H9 (cell line): ENCODE measurements around the gene MASP2. TPM values are rescaled to one million over a fixed set of nuclear protein-coding genes. Genes with fewer than 3 reads are reported as not detected.
A peak's percentile ranks its signal among the peaks of the same experiment; 100 is the strongest.

Source experiments
- DNase-seq: peaks from one replicate; pipeline ENCODE4 v3.0.0-alpha.2; 2017
- H2AFZ ChIP-seq: one replicate; pipeline ENCODE4 v1.6.1; 2013; ENCODE audit warnings: mild to moderate bottlenecking, low read length, control low read depth, moderate library complexity
- H2AK5ac ChIP-seq: 2 replicates; pipeline ENCODE4 v1.6.1; 2013; ENCODE audit warnings: low read length, control low read depth, mixed read lengths; ENCODE audit not compliant: insufficient read length
- H2BK120ac ChIP-seq: one replicate; pipeline ENCODE4 v1.6.1; 2013; ENCODE audit warnings: low read depth, mild to moderate bottlenecking, low read length, control low read depth, inconsistent platforms; ENCODE audit not compliant: poor library complexity, severe bottlenecking
- H2BK12ac ChIP-seq: 2 replicates; pipeline ENCODE4 v1.6.1; 2013; ENCODE audit warnings: low read length, control low read depth, mixed read lengths, low read depth; ENCODE audit not compliant: insufficient read length
- H2BK15ac ChIP-seq: 2 replicates; pipeline ENCODE4 v1.6.1; 2013; ENCODE audit warnings: low read depth, low read length, control low read depth
- H2BK20ac ChIP-seq: one replicate; pipeline ENCODE4 v1.6.1; 2013; ENCODE audit warnings: low read depth, mild to moderate bottlenecking, low read length, control low read depth, inconsistent platforms; ENCODE audit not compliant: poor library complexity, severe bottlenecking
- H2BK5ac ChIP-seq: 2 replicates; pipeline ENCODE4 v1.6.1; 2013; ENCODE audit warnings: low read length, control low read depth, mixed read lengths; ENCODE audit not compliant: insufficient read length
- H3K14ac ChIP-seq: 2 replicates; pipeline ENCODE4 v1.6.1; 2013; ENCODE audit warnings: low read length, control low read depth; ENCODE audit not compliant: insufficient read depth
- H3K18ac ChIP-seq: 2 replicates; pipeline ENCODE4 v1.6.1; 2013; ENCODE audit warnings: low read depth, mild to moderate bottlenecking, mixed read lengths, low read length, control low read depth; ENCODE audit not compliant: insufficient read length
- H3K23ac ChIP-seq: 2 replicates; pipeline ENCODE4 v1.6.1; 2013; ENCODE audit warnings: low read length, control low read depth, mixed read lengths, low read depth; ENCODE audit not compliant: insufficient read length
- H3K23me2 ChIP-seq: 2 replicates; pipeline ENCODE4 v1.6.1; 2013; ENCODE audit warnings: low read depth, mild to moderate bottlenecking, mixed read lengths, low read length, control low read depth; ENCODE audit not compliant: insufficient read length, poor library complexity, severe bottlenecking
- H3K27ac ChIP-seq: 2 replicates; pipeline ENCODE4 v1.5.1; 2013; ENCODE audit warnings: low read length, control low read depth, mixed read lengths, low read depth; ENCODE audit not compliant: insufficient read length
- H3K27me3 ChIP-seq: 2 replicates; pipeline ENCODE4 v1.6.1; 2013; ENCODE audit warnings: low read length, control low read depth, inconsistent platforms; ENCODE audit not compliant: insufficient read depth
- H3K4ac ChIP-seq: 2 replicates; pipeline ENCODE4 v1.6.1; 2013; ENCODE audit warnings: low read depth, mild to moderate bottlenecking, control low read depth, inconsistent platforms, low read length, moderate library complexity
- H3K4me1 ChIP-seq: 2 replicates; pipeline ENCODE4 v1.6.1; 2013; ENCODE audit warnings: low read length, control low read depth, inconsistent platforms; ENCODE audit not compliant: insufficient read depth
- H3K4me2 ChIP-seq: 2 replicates; pipeline ENCODE4 v1.6.1; 2013; ENCODE audit warnings: low read length, control low read depth, mixed read lengths; ENCODE audit not compliant: insufficient read length, insufficient read depth
- H3K56ac ChIP-seq: 2 replicates; pipeline ENCODE4 v1.6.1; 2013; ENCODE audit warnings: low read depth, mild to moderate bottlenecking, mixed read lengths, low read length, control low read depth; ENCODE audit not compliant: insufficient read length
- H3K79me1 ChIP-seq: 2 replicates; pipeline ENCODE4 v1.6.1; 2013; ENCODE audit warnings: low read depth, mild to moderate bottlenecking, moderate library complexity, low read length, control low read depth, inconsistent platforms; ENCODE audit not compliant: insufficient read depth, poor library complexity, severe bottlenecking
- H3K79me2 ChIP-seq: 2 replicates; pipeline ENCODE4 v1.6.1; 2013; ENCODE audit warnings: low read length, control low read depth, inconsistent platforms; ENCODE audit not compliant: insufficient read depth
- H3K9ac ChIP-seq: 2 replicates; pipeline ENCODE4 v1.6.1; 2013; ENCODE audit warnings: low read length, control low read depth, mixed read lengths; ENCODE audit not compliant: insufficient read length; ENCODE audit errors: extremely low read depth
- H3K9me3 ChIP-seq: one replicate; pipeline ENCODE4 v1.6.1; 2013; ENCODE audit warnings: low read depth, low read length, inconsistent platforms; ENCODE audit not compliant: control insufficient read depth
- H3T11ph ChIP-seq: one replicate; pipeline ENCODE4 v1.6.1; 2013; ENCODE audit warnings: mild to moderate bottlenecking, low read length, control low read depth, inconsistent platforms
- H4K20me1 ChIP-seq: one replicate; pipeline ENCODE4 v1.6.1; 2013; ENCODE audit not compliant: control insufficient read depth, insufficient read length, insufficient read depth
- H4K5ac ChIP-seq: 2 replicates; pipeline ENCODE4 v1.6.1; 2013; ENCODE audit warnings: low read depth, mild to moderate bottlenecking, mixed read lengths, low read length, control low read depth; ENCODE audit not compliant: insufficient read length
- H4K8ac ChIP-seq: replicated peaks from 2 replicates; pipeline ENCODE4 v1.6.1; 2013; ENCODE audit warnings: low read length, control low read depth, mixed read lengths, low read depth; ENCODE audit not compliant: insufficient read length
- H4K91ac ChIP-seq: 2 replicates; pipeline ENCODE4 v1.6.1; 2013; ENCODE audit warnings: low read depth, mild to moderate bottlenecking, moderate library complexity, mixed read lengths, low read length, control low read depth; ENCODE audit not compliant: insufficient read length
- H3K27ac Mint-ChIP-seq, 3 experiments: 2 replicates in 2 of 3; 3 replicates in 1 of 3; pipeline ENCODE4 v1.8.0; 2020 to 2021; ENCODE audit warnings: mixed read lengths in 3 of 3, mild to moderate bottlenecking in 1 of 3, moderate library complexity in 1 of 3
- H3K27me3 Mint-ChIP-seq: 2 replicates; pipeline ENCODE4 v1.8.0; 2021; ENCODE audit warnings: low read depth, mild to moderate bottlenecking, moderate library complexity, mixed read lengths
- H3K36me3 Mint-ChIP-seq, 3 experiments: 2 replicates in 2 of 3; 3 replicates in 1 of 3; pipeline ENCODE4 v1.8.0; 2020 to 2021; ENCODE audit warnings: low read depth in 3 of 3, mixed read lengths in 3 of 3; ENCODE audit not compliant: insufficient read depth in 1 of 3
- H3K4me1 Mint-ChIP-seq, 2 experiments: 2 replicates each; pipeline ENCODE4 v1.8.0; 2020; ENCODE audit warnings: mixed read lengths in 2 of 2
- H3K4me3 Mint-ChIP-seq, 2 experiments: 2 replicates in 1 of 2; 3 replicates in 1 of 2; pipeline ENCODE4 v1.8.0; 2020 to 2021; ENCODE audit warnings: mild to moderate bottlenecking in 2 of 2, mixed read lengths in 2 of 2, moderate library complexity in 1 of 2
- H3K9me3 Mint-ChIP-seq, 2 experiments: 2 replicates in 1 of 2; 3 replicates in 1 of 2; pipeline ENCODE4 v1.8.0; 2020; ENCODE audit warnings: mild to moderate bottlenecking in 2 of 2, mixed read lengths in 2 of 2, moderate library complexity in 1 of 2
- WGBS: extraction: QIAGEN DNeasy Blood & Tissue Kit; methylation state at CpG from one replicate; pipeline ENCODE4 v1.1.7; 2013; ENCODE audit warnings: missing lambda C conversion rate, low lambda C conversion rate, mixed read lengths; ENCODE audit not compliant: insufficient read length; ENCODE audit errors: extremely low coverage; 5-methylcytosine and 5-hydroxymethylcytosine counted together
- total RNA-seq: library from RNA; stranded (reverse); gene quantifications from 2 replicates; pipeline ENCODE4 v1.2.1, GENCODE V29; 2021
- TF ChIP-seq, protein P1 (sequence below): fragments of 200-600 bp; sonication (generic); conservative IDR thresholded peaks from 3 replicates; pipeline ENCODE4 v1.8.0; 2021; ENCODE audit warnings: antibody characterized with exemption, mild to moderate bottlenecking

MASP2 gene
- total RNA-seq, 1 experiment from 2014 or later: 0.46 TPM

DNA sequence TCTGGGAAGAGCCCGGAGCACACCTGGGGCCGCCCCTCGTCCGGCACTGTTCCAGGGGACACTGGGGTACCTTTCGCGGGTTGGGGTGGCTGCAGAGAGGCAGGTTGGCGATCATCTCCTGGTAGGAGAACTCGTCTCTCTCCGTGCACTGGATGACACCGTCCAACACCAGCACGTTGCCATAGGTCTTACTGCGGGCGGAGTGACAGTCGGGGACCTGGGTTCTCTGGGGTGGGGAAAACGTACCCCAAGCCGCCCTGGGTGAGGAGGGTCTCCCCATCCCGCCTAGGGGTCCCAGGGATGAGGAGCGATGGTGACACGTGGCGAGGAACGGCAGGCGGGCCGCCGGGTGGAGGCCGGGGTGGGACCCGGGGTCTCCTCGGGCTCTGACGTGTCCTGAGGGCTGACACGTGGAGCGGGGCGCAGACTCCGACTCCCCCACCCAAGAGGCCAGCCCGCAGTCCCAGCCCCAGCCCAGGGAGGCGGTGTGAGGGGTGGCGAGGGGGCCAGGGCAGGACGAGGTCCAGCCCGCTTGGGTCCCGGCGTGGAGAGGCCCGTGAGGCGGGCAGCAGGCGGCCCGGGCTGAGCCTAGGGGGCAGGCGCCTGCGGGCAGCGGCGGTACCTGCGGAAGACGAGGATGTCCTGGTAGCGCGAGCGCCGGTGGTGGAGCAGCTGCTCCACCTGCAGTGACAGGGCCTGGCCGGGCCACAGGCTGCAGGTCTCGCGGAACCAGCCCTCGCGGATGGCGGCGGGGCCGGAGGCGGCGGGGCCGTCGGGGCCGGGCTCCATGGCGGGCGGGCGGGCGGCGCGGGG, 12.3 kb upstream of the MASP2 start:
- Histone ChIP-seq H2AFZ (no peak overlapping the region), H2BK5ac (no peak overlapping the region), H3K27me3 (no peaks in the 10 kb centered on the region; the same call in 1 of the 2 replicates), H4K20me1 (no peaks in the 10 kb centered on the region), H3T11ph (no peak overlapping the region), H2BK120ac (no peak overlapping the region), H3K27ac (no peak overlapping the region), H3K4me2 (peak overlapping the region; percentile 56), H3K23me2 (peaks cover 7% of the 10 kb centered on the region), H3K9ac (peak overlapping the region; percentile 15), H3K23ac (no peak overlapping the region), H4K8ac (no peak overlapping the region), H2BK20ac (no peak overlapping the region), H2BK12ac (no peak overlapping the region), H3K9me3 (no peaks in the 10 kb centered on the region), H2AK5ac (no peak overlapping the region), H3K4ac (no peak overlapping the region), H3K79me2 (peaks cover 2% of the 10 kb centered on the region; the same call in 1 of the 2 replicates), H3K18ac (no peak overlapping the region), H3K14ac (peak overlapping the region; percentile 56; the same call in 1 of the 2 replicates), H4K5ac (no peak overlapping the region), H3K56ac (no peak overlapping the region), H3K79me1 (no peaks in the 10 kb centered on the region), H3K4me1 (no peaks in the 10 kb centered on the region), H2BK15ac (no peak overlapping the region), H4K91ac (no peak overlapping the region)
- Mint-ChIP-seq H3K27ac (peak overlapping the region in 2 of 3 experiments; percentile 48 to 80; a peak in 4 of 7 replicates), H3K36me3 (peaks cover 25 to 65% (median 35%) of the 10 kb centered on the region in 3 experiments), H3K9me3 (no peaks in the 10 kb centered on the region), H3K4me3 (peak overlapping the region; percentile 88 to 91), H3K4me1 (peaks cover 13 to 19% of the 10 kb centered on the region in 2 experiments), H3K27me3 (no peaks in the 10 kb centered on the region)
- TF ChIP-seq, protein P1, sequence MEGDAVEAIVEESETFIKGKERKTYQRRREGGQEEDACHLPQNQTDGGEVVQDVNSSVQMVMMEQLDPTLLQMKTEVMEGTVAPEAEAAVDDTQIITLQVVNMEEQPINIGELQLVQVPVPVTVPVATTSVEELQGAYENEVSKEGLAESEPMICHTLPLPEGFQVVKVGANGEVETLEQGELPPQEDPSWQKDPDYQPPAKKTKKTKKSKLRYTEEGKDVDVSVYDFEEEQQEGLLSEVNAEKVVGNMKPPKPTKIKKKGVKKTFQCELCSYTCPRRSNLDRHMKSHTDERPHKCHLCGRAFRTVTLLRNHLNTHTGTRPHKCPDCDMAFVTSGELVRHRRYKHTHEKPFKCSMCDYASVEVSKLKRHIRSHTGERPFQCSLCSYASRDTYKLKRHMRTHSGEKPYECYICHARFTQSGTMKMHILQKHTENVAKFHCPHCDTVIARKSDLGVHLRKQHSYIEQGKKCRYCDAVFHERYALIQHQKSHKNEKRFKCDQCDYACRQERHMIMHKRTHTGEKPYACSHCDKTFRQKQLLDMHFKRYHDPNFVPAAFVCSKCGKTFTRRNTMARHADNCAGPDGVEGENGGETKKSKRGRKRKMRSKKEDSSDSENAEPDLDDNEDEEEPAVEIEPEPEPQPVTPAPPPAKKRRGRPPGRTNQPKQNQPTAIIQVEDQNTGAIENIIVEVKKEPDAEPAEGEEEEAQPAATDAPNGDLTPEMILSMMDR: no peak
- no peak for DNase-seq
- no CpG with 5 or more reads among the region's 72 CpGs for WGBS
